OCI-M2 (cell line): ENCODE measurements around the gene JAZF1.

ENCODE experiments used
- DNase-seq: peaks from one replicate; lab custom pipeline; 2025; ENCODE audit not compliant: unreplicated experiment; lab: John Stamatoyannopoulos, UW

The JAZF1 gene

DNA sequence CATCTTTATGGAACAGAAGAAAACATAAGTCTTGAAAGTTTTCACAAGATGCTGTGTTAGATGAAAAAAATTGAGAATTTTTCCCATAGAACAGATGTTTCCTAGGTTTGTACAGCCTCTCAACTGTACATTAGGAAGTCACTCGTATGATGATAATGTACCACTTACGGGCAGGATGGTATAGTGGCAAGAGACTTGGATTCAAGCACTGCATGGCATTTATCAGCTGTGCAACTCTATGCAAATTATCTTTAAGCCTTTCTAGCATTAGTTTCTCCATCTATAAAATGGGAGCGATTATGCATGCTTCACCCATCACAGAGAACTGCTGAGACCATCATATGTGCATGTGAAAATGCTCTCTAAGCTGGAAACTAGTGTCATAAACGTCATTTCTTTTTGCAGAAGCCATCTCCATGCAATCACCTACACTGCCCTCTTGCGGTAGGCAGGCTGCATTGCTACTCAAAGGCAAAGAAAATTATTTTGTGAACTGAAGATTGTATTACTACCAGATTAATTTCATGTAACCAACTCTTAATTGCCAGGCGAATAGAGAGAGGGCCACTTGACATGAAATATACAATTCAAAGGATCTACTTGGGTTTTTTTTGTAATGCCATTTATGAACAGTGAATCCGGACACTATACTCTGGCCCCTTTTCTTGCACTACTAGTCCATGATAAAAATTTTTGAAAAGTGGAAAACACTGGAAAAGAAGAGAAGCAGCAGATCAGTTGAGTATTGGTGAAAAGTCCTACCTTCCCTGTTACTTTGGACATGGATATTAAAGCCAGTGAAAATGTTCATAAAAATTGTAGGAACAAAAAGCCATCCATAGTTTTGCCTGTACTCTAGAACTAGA, 102.3 kb downstream of the JAZF1 start:
- no peak for DNase-seq

DNA sequence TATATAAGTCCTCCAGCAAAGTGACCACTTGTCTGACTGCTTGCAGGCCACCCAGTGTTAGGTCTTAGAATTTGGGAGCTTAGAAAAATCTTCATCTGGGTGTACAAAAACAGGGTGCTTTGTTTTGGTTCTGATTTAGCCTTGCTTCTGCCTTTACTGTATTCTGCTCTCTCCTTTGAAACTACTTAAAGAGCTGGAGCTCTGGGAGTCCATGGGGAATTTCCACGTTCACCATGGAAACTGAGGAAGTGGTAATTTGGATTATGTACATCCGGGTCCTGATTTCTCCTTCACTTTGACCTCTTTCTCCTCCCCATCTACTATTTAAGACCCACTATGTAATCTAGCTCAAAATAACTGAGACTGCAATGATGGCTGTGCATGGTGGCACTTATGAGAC, 103.0 kb downstream of the JAZF1 start:
- no peak for DNase-seq

- DNase-seq, result no peak
Observed at GRCh38 chr7:28076423-28077200, 104.0 kb downstream of the JAZF1 start.

GRCh38 chr7:28075674-28076358, 104.8 kb downstream of the JAZF1 start:
- no peak for DNase-seq

DNA sequence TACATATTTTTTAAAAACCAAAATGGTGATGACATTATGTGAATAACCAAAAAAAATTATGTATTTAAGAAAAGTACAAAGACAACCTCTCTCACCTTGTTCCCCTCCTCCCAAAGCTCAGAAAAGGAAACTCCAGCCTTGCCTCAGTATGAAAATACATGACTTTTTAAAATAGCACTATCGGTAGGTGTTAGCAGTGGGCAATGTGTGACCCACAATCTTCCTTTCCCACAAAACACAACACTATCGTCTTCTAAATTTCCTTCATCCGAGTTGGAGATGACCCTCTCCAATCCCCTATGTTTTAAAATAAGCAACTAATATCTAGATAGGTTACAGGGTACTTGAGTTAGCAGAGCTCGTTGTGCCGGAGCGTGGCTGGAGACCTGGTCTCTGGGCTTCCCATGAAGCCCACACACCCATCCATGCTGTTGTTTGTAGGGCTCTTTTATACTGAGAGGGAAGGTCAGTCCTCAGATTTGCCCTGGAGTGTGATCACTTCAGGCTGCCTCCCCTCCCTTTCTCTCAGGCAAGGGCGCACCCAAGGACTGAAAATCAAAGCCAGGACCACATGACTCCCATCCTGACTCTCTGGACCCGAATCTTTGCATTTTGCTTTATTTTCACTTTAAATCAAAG, 107.6 kb downstream of the JAZF1 start:
- no peak for DNase-seq

DNA sequence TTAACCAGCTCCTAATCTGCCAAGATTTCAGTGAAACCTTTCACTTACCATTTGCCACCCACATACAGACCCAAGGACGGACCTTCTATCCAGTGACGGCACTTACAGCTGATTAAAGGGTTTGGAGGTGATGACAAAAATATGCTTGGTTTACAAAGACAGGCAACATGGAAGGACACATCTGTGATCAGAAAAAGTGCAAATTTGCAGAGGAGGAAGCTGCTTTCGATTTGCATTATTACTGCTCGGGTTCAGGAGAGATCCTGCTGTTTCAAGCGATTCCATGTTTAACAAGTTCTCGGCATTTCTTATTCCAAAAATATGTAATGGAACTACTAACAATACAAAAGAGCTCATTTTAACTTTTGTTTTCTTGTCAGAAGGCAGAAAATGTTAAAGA, 109.0 kb downstream of the JAZF1 start:
- DNase-seq, result no peak

- no peak for DNase-seq
Observed at GRCh38 chr7:28070297-28071055, 110.1 kb downstream of the JAZF1 start.

- DNase-seq, result no peak
Observed at GRCh38 chr7:28069807-28070206, 110.8 kb downstream of the JAZF1 start.

- no peak for DNase-seq
Observed at GRCh38 chr7:28069388-28069787, 111.2 kb downstream of the JAZF1 start.

GRCh38 chr7:28068811-28069216, 111.8 kb downstream of the JAZF1 start:
- DNase-seq, result no peak

GRCh38 chr7:28067171-28067570, 113.4 kb downstream of the JAZF1 start:
- DNase-seq, result no peak

- DNase-seq, result no peak
Observed at GRCh38 chr7:28065721-28066285, 114.8 kb downstream of the JAZF1 start.

GRCh38 chr7:28065308-28065707, 115.3 kb downstream of the JAZF1 start:
- no peak for DNase-seq

GRCh38 chr7:28064437-28064836, 116.2 kb downstream of the JAZF1 start:
- no peak for DNase-seq

DNA sequence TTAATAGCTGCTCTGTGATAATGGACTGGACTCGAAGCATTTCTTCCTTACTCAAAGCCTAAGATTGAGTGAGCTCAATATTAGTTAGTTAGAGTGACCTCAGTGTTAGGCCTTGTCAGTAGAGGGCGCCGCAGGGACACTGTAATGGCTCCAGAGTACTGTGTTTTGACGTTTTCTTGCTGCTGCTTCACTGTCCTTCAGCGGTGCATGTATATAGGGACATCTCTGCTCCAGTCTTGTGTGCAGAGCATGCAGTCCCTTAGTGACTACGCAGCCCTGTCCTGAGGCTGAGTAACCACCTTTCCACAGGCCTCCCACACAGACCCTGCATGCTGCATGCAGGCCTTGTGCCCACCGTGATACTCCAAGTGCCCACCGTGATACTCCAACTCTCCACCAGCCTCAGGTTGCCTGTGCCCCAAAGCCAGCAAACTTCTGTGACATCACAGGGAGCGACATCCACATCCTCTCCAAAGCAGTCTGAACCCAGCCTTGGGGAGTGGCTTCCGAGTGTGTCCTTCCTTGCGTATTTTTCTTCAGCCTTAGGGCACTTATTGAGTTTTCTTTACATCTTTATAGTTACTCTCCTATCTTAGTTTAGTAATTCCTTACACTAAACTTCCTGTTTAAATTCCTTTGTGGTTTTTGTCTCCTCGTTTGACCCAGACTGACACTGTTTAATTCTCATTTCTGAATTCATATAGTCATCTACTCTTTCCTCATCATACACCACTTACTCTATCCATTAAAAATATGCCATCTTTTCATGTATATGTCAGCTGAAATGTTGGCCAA, 118.2 kb downstream of the JAZF1 start:
- DNase-seq, result peak; percentile 34

GRCh38 chr7:28061824-28062196, 118.8 kb downstream of the JAZF1 start:
- DNase-seq, result no peak

DNA sequence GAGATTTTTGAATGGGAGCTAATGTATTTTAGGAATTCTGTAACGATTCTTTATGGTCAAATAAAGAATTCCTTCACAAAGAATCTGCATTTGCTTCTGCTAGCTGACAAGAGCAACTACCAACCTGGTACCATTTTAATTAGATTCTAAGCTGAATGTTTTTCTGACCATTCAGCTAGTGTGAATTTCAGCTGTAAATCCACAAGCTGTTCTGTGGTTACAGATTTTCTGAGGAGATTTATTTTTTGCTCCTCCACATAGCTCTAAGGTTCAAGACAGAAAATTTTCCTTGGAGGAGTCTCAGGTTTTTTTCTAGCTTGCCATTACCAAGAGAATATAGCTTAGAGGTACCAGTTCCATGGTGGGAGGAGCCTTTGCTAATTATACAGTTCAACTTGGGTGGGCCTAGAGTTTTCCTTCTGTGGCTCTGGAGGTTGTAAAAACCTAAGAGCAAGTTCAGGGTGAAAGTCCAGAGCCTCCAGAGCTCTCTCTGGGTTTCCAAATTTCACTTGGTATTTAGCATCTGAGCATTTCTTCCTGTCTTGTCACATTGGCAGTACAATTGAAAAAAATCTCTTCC, 120.1 kb downstream of the JAZF1 start:
- no peak for DNase-seq

DNA sequence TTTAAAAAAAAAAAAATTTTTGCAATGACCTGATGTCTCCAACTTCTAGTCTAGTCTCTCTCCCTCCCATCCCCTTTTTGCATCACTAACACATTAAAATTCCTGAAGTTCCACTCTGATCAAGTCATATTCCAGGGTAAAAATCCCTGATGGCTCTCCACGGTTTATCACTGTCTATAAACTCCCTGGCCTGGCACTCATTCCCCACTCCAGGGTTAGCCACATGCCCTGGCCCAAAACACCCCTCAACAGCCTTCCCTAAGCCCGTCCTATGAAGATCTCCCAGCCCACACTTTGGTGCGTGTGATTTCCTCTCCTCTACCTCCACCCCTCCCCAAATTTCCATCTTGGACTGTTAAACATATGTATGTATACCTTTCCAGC, 125.4 kb downstream of the JAZF1 start:
- no peak for DNase-seq

GRCh38 chr7:28054531-28055160, 125.9 kb downstream of the JAZF1 start:
- no peak for DNase-seq
